Stimulated activated CD8-positive, alpha-beta memory T cell treated with anti-CD3 and anti-CD28 coated beads, Interleukin-12 subunit alpha, Interleukin-12 subunit beta, amount 100 ng/mL, for 24 hours (primary cell): ENCODE results near the gene MCTS1.
"Not testable (repeated sequence)": the region's sequence is repeated elsewhere in the genome, so short reads cannot be mapped to it uniquely, and the experiment has no call there.

ENCODE experiments used
- DNase-seq: peaks from one replicate; pipeline ENCODE4 v3.0.0-alpha.2; 2020; ENCODE audit errors: extremely low read depth

The MCTS1 gene, protein sequence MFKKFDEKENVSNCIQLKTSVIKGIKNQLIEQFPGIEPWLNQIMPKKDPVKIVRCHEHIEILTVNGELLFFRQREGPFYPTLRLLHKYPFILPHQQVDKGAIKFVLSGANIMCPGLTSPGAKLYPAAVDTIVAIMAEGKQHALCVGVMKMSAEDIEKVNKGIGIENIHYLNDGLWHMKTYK

DNA sequence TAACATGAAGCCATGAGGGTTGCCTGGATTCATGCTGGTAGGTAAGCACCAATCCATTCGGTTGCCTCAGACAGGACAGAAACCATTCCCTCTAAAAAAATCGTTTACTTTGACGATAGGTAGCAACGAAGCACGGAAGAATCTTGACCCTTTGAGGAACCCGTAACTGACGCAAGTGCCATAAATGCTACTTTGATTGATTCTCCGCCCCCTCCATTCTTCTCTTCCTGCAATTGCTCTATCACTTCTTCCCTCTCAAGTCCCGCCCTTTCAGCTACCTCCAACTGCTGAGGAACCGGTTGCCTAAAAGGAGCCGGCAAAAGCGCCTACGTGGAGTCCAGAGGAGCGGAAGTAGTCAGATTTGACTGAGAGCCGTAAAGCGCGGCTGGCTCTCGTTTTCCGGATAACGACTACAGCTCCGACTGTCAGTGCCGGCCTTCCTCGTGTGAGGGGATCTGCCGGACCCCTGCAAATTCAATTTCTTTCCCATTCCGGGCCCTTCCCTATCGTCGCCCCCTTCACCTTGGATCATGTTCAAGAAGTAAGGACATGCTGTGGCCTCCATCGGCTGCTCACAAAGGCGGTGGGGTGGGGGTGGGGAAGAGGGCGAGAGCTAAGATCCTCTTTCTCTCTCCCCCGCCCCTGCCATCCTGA lies at the start of gene MCTS1:
TSS of gene MCTS1 (plus strand) at position 395 of the 654 bp plus-strand sequence. CDS start at position 531, 136 bp downstream.
- peak; percentile 51 for DNase-seq

DNA sequence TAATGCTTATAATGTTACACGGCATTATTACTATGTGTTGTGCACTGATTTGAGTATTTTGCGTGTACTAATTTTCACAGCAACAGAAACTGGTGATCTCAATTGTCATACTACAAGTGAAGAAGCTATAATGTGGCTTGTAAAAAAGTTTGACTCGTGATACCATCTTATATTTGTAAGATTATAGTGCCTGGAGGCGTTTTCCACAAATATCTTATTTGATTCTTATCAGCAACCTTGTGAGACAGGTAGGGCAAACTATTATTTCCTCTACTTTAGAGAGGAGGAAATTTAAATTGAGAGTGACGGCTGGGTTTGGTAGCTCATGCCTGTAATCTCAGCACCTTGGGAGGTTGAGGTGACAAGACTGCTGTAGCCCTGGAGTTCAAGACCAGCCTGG lies 47.6 kb upstream of the MCTS1 start:
- no peak for DNase-seq

DNA sequence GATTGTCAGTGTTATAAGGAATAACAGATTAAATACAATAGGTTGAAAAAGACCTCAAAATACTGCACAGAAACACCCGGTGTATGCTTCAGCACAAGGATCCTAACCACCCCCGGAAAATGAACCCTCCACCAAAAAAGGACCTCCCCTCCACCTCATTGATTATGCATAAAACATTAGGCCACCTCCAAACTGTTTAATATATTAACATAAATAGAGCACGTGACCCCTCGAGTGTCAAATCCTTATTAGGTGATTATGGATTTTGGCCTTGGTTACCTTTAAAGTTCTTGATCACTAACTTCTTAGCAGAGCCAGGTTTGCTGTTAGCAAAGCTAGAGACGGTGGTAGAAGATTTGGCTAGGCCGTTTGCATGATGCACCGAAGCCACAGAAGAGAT lies 44.1 kb upstream of the MCTS1 start:
- no peak for DNase-seq

DNA sequence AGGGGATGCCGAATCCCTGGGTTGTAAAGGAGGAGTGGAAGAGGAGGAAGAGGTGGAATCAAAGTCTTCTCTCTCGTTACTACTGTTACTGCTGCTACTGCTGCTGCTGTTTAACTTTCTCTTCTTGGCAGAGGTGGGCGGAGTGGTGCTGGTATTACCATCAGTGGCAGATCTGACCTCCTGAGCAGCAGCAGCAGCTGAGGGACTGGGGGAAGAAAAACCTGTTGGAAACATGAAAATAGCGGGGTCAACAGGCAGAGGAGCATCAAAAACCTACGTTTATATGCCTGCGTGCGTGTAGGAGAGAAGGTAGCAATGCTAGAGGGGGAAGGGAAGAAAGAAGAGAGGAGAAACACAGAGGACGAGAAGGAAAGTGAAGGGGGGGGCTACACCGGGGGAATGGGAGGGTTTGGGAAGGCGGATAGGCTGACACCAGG lies 43.5 kb upstream of the MCTS1 start:
- DNase-seq: no peak

DNA sequence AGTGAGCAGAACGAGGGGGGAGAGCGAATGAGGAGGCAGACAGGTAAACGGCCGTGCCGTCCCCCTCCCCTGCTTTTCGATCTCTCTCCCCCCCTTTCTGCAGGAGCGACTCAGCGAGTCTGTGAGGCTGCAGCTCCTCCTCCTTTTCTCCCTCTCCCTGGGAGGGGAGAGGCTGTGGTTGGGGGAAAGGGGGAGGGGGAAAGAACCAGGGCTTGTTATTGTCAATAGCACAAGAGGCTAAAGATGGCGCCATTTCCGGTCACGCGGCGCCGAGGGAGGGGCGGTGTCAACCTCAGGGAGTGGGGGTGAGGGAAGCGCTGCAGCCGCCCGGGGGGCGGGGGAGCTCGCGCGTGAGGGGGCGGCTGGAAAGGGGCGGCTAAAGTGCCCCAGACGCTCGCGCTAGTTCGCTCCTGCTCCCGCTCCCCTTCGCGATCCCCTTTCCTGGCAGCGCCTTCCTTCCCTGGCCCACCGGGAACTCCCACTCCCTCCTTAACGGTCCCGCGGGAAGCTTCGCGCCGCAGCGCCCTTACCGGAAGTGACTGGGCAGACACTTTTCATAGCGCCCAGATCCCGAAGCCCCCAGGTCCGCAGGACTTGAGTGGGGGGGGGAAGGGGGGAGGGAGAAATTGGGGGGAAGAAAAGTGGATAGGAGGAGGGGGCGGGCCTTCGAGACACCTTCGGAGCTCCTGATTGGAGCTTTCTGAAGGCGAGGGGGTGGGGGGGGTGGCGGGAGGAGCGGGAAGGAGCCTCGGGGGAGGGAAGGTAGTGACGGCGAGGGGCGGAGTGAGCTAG lies 42.9 kb upstream of the MCTS1 start, which contains the start of gene CUL4B:
TSS of gene CUL4B (minus strand) at position 121 of the 792 bp plus-strand sequence. CDS start 324 bp downstream, outside the sequence.
- peak; percentile 71 for DNase-seq

DNA sequence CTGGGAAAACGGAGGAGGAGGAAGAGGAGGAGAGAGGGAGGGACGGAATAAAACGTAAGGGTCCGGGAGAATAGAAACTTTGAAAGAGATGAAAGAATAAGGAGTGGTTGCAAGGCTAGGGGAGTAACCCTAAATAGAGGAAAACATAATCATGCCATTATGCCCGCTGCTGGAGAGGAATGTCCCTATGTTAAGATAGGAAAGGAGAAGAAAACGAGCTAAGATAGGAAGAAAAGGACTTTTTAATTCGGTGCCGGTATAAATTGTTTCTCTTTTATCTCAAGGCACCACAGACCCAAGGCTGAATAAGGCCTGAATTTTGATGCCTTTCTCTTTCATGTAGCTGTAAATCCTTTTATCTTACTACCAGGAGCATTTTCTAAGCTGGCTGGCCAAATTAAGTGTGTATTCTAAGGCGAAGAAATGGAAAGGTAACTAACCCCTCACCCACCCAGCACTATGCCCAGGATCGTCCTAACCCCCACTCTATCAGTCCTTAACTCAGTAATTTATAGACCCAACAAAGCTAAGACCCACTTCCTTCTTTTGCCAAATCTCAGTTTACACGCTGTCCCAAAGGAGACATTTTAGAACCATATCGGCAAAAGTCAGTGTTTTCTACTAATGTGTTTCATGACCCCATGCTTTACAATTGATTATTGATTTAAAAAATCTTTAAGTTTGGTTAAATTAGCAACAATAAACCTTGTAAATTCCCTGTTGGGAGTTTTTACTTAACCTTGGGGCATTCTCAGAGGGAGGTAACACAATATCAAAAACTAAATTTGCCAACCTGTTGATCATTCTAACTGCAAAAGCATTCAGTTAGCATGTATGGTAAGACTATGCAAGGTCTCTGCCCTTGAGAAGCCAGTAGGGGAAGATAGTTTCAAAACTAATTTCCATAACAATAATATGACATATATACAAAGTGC lies 42.0 kb upstream of the MCTS1 start:
- DNase-seq: no peak

DNA sequence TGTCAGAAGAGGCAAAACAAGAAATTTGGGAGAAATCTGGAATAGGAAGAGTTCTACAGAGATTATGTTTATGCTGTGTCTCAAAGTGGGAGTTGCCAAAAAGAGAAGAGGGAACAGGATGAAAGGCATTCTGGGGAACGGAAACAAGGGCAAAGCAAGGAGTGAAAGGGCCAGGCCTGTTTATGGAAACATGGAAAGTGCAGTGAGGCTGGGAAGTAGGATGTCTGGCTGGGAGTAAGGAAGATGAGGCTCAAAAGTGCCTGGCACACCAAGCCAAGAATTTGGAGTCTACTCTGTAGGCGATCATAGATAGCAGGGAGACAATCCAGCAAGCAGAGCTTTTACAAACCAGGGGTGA lies 41.4 kb upstream of the MCTS1 start:
- no peak for DNase-seq

DNA sequence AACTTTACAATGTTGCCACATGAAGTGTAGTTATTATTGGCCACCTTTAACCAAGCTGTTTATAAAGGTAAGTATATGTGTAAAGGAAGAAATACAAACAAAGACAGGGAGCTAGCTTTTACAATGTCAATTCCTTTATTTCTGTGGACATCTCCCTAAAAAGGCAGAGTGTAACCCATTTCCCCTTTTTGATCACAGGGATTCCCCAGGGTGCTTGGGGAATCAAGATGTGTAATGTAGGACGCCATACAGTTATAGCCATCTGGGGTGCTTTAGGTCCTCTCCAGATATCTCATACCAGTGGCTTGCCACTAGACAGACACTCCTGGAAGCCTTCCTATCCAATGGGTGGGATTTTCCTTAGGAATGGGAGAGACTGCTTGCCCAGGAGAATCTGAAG lies 39.0 kb upstream of the MCTS1 start:
- DNase-seq: no peak

DNA sequence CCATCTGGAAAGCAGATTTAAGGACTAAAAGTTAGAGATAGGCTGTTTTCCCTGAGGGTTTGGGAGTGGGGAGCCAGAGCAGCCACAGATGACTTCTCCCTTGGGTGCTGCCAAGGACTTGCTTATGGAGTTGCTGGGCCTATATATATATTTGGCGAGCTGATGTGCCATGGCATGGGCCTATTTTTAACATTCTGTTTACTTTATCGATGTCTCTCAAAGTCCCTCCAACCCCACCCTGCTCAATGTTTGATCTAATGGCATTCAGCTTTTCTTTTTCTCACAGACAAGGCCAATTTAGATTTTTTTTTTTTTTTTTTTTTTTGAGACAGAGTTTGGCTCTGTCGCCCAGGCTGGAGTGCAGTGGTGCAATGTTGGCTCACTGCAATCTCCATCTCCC lies 37.1 kb upstream of the MCTS1 start:
- DNase-seq: no peak

DNA sequence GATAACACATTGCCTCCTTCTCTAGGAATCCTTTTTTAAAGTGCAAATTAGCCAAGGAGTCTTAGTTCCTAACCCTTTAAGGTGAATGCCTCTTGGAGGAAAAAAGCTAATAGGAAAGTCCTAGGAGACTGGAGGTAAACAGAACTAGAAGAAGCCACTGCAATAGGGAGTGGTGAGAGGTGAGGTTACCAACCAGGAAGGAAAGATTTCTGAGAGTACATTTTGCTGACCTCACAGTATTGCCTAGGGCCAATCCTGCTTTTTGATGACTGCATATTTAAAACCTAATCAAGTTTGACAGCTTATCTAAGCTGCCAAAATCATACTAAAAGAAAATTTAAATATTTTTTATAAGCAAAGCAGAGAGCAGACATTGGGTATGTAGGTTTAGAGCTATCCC lies 35.9 kb upstream of the MCTS1 start:
- DNase-seq: no peak

DNA sequence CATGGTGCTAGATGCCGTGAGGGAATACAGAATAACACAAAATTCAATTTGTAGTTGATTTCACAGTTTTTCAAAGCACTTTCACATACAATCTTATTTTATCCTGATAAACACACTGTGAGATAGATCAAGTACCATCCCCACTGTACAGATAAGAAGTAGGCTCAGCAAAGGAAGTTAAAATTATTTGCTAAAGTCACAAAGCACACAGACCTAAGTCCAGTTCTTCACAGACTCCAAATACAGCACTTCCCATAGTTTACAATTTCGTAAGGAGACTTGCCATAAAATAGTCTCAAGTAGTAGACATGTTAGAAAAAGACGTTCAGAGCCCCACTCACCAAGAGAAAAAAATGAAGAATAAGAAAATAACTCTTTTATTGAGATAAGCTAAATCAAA lies 35.3 kb upstream of the MCTS1 start:
- DNase-seq: no peak

DNA sequence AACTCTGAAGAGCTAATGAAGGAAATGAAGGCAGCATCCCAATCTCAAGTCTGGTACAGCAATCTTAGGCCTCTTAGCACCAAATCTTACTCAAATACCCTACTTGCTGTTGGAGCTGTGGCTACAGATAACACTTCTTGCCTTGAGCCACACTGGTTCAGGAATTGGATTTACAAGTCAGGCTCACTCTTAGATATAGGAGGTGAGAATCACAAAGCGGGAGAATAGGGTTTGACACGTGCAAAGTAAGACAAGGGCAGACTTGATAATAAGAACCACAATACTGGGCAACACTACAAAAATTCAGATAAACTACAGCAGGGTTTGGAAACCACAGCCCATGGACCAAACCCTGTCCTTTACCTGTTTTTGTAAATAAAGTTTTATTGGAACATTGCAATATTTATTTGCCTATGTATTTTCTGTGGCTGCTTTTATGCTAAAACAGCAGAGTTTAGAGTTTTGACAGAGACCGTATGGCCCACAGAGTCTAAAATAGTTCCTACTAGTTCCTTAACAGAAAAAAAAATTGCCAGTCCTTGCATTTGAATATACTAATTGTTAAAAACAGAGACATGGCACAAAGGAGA lies 33.8 kb upstream of the MCTS1 start:
- DNase-seq: no peak

DNA sequence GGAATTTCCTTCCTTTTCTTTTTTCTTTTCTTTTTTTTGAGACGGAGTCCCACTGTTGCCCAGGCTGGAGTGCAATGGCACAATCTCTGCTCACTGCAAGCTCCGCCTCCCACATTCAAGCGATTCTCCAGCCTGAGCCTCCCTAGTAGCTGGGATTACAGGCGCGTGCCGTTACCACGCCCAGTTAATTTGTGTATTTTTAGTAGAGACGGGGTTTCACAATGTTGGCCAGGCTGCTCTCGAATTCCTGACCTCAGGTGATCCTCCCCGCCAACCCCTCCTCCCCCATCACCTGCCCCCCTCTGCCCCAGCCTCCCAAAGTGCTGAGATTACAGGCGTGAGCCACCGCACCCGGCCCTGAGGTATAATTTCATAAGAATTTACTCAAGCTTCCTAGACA lies 30.1 kb upstream of the MCTS1 start:
- not testable (repeated sequence) for DNase-seq

DNA sequence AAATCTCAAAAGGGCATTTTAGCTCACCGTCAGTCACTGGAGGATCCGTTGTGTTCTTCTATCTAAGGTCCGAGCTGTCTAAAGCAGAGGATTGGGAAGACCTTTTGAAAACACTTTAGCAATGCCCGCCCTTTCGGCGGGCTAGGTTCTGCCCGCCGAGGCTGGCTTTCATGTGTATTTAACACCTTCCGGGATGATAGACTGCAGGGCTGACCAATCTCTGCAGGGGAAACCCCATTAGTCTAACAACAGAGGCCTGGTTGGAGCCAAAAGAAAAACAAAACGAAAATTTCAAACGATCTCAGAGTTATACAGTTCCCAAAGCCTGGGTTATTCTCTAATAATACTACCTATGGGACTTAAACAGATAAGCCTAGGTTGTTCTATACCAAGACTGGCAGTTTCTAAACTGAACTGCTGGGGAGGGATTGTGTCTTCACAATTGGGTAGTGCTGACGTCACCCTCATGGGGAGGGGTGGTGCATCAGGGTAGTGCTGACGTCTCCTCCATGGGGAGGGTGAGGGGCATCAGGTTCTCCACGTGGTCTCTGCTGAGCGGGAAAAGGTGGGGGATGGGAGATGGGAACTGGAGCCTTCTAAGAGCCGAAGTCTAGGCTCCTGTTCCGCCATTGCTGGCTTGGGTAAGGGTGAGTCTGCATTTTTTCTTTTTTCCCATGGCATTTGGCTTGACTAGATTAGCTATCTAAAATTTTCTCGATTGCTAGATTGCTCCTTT lies 28.4 kb upstream of the MCTS1 start:
- DNase-seq: no peak

DNA sequence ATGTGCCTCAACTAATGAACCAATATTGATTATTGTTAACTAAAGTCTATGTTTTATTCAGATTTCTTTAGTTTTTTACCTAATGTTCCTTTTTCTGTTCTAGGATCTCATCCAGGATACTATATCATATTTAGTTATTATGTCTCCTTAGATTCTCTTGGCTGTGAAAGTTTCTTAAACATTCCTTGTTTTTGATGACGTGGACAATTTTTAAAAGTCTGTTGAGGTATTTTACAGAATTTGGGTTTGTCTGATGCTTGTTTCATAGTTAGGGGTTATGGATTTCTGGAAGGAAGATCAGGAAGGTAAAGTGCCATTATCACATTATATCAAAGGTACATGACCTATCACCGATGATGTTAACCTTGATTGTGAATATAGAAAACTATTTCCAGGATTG lies 18.2 kb upstream of the MCTS1 start:
- no peak for DNase-seq

DNA sequence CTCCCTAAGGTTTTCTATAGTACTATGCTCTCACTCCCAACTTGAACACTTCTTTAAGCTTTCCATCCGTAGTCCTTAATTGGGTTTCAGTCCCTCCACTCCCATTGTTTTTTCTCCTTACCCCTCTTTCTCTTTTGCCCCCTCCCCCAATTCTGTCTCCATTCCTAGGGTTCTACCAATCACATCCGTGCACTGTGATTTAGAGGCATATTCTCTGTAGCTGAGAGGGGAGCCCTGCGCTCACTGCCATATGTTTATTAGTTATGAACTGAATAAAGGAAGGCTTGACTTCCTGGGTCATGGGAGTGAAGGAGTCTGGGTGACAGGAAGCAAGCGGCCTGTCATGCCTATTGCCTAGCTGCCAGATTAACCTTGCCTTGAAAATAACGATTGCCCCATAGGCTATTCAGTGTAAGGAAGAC lies 471 bp downstream of the MCTS1 start:
- DNase-seq: no peak

DNA sequence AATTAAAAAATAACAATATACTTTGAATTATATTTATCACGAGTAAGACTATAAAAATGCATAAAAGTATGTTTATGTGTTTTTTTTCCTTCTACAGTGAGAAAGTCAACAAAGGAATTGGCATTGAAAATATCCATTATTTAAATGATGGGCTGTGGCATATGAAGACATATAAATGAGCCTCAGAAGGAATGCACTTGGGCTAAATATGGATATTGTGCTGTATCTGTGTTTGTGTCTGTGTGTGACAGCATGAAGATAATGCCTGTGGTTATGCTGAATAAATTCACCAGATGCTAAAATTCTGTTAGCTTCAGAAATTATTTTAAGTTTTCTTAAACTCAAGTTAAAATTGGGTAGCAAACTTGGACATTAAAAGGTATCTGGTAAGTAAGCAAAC lies 8.2 kb downstream of the MCTS1 start:
- no peak for DNase-seq

DNA sequence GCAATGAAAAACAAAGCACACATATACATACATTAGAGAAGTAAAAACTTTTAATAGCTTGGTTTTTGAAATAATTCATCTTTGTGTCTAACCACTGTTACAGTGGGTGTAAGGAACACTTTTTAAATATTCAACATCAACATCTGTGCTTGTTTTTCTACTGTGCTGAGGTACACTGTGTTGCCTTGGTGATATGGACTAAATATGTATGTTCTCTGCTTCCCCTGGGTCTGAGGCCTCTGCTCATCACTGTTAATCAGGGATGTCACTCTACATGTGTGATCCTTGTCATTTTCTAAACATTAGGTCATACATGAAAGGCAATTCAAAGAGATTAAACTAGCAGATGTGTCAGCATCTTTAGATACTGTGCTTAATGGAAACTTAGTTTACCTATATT lies 10.9 kb downstream of the MCTS1 start:
- DNase-seq: no peak

DNA sequence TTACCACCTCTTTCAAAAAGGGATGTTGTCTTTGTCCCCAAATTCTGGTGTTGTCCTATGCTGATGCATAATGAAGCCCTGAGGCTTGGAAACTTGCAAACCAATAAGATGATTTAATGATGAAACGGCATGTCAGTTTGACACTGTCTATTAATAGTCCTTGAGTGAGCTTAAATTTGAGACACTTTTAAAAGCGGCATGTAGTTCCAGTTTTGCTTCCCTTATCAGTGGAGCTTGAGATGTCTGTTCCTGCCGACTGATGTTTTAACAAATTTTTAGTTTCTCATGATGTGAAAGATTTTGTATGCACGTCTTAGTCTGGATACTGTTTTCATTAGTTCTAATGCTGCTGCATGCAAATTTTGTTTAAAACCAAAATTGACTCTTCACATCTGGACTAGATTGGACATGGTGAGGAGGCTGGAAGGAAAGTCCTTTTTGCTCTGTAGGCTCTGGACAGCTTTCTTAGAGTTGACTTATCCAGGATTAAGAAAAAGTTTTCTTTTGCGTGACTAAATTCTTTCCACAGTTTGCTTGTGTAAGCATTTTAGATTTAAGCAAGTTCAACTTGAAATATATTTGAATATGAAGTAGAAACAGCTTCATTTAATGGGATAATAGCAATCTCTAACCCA lies 14.2 kb downstream of the MCTS1 start:
- DNase-seq: no peak

DNA sequence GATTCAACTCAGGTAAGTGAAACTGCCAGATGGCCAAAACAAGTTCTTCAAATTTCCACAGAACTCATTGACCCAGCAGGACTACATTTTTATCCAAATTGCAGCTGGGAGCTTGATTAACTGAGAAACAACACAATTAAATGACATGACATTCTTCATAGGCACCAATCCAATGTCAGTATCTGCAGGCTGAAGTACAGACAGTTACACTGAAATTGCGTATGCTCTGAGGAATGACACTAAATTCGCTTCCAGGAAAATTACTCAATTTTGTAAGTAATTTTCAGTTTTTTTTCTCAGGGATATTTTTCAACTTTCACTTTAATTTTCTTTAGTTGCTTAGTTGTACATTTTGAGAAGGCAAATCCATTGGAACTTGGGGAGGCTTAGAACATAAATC lies 21.5 kb downstream of the MCTS1 start:
- no peak for DNase-seq
